Neuronal stem cell (in vitro differentiated cells): ENCODE measurements around the gene DUSP22.
A peak's percentile ranks its signal among the peaks of the same experiment; 100 is the strongest.

Source experiments
- DNase-seq: peaks from one replicate; pipeline ENCODE4 v3.0.0-alpha.2; 2013; ENCODE audit warnings: low spot score
- H2AFZ ChIP-seq: one replicate; pipeline ENCODE4 v1.6.1; 2013; ENCODE audit warnings: mild to moderate bottlenecking, low read length, inconsistent platforms
- H2AK5ac ChIP-seq: 2 replicates; pipeline ENCODE4 v1.6.1; 2013; ENCODE audit warnings: low read depth, mild to moderate bottlenecking, inconsistent platforms, low read length, moderate library complexity, mixed read lengths
- H2BK120ac ChIP-seq: 2 replicates; pipeline ENCODE4 v1.6.1; 2013; ENCODE audit warnings: low read depth, mild to moderate bottlenecking, inconsistent platforms, low read length, moderate library complexity, mixed read lengths
- H2BK12ac ChIP-seq: one replicate; pipeline ENCODE4 v1.6.1; 2013; ENCODE audit warnings: low read length, inconsistent platforms
- H2BK15ac ChIP-seq: 2 replicates; pipeline ENCODE4 v1.6.1; 2013; ENCODE audit warnings: mild to moderate bottlenecking, low read length, inconsistent platforms, mixed read lengths
- H2BK5ac ChIP-seq: one replicate; pipeline ENCODE4 v1.6.1; 2013; ENCODE audit warnings: inconsistent platforms, mild to moderate bottlenecking, low read length, moderate library complexity
- H3K14ac ChIP-seq: one replicate; pipeline ENCODE4 v1.6.1; 2013; ENCODE audit warnings: low read length, inconsistent platforms
- H3K18ac ChIP-seq: 2 replicates; pipeline ENCODE4 v1.6.1; 2013; ENCODE audit warnings: low read length, inconsistent platforms
- H3K23ac ChIP-seq: 2 replicates; pipeline ENCODE4 v1.6.1; 2013; ENCODE audit warnings: low read depth, mild to moderate bottlenecking, mixed read lengths, low read length, inconsistent platforms; ENCODE audit not compliant: poor library complexity
- H3K27ac ChIP-seq: replicated peaks from 3 replicates; pipeline ENCODE4 v1.5.1; 2013; ENCODE audit warnings: low read length, inconsistent platforms
- H3K27me3 ChIP-seq, 3 experiments: 2 replicates each; pipeline ENCODE4 v1.6.1; 2013; ENCODE audit warnings: low read length in 3 of 3, mild to moderate bottlenecking in 2 of 3, inconsistent platforms in 1 of 3, low read depth in 1 of 3, mixed read lengths in 1 of 3, moderate library complexity in 1 of 3; ENCODE audit not compliant: control insufficient read depth in 3 of 3, insufficient read depth in 3 of 3
- H3K36me3 ChIP-seq, 2 donors: replicated peaks in 1 of 2; 2 replicates each; pipeline ENCODE4 v1.6.1; 2013; ENCODE audit warnings: low read length in 2 of 2; ENCODE audit not compliant: control insufficient read depth in 2 of 2, insufficient read depth in 2 of 2
- H3K4ac ChIP-seq: 2 replicates; pipeline ENCODE4 v1.6.1; 2013; ENCODE audit warnings: inconsistent platforms, mild to moderate bottlenecking, low read length, moderate library complexity
- H3K4me1 ChIP-seq, 2 donors: 1 replicate in 1 of 2; 2 replicates in 1 of 2; pipeline ENCODE4 v1.6.1; 2013; ENCODE audit warnings: low read length in 2 of 2, low read depth in 1 of 2; ENCODE audit not compliant: control insufficient read depth in 2 of 2, insufficient read depth in 1 of 2
- H3K4me2 ChIP-seq: one replicate; pipeline ENCODE4 v1.6.1; 2013; ENCODE audit warnings: mild to moderate bottlenecking, low read length, inconsistent platforms; ENCODE audit not compliant: insufficient read depth, poor library complexity, severe bottlenecking
- H3K4me3 ChIP-seq, 2 donors: 2 replicates each; pipeline ENCODE4 v1.5.1; 2013; ENCODE audit warnings: low read length in 2 of 2, mild to moderate bottlenecking in 2 of 2, inconsistent platforms in 1 of 2, moderate library complexity in 1 of 2
- H3K79me1 ChIP-seq: one replicate; pipeline ENCODE4 v1.6.1; 2013; ENCODE audit warnings: low read depth, mild to moderate bottlenecking, inconsistent platforms, low read length, moderate library complexity
- H3K9ac ChIP-seq: one replicate; pipeline ENCODE4 v1.6.1; 2013; ENCODE audit warnings: mild to moderate bottlenecking, low read depth, low read length, inconsistent platforms; ENCODE audit not compliant: poor library complexity
- H3K9me3 ChIP-seq, 2 donors: replicated peaks in 1 of 2; 2 replicates each; pipeline versions ENCODE3 to v1.6.1; 2013; ENCODE audit warnings: low read length in 2 of 2, mild to moderate bottlenecking in 2 of 2, inconsistent platforms in 1 of 2, low read depth in 1 of 2, mixed read lengths in 1 of 2, moderate library complexity in 1 of 2; ENCODE audit not compliant: control insufficient read depth in 2 of 2, insufficient read depth in 1 of 2
- H4K8ac ChIP-seq: one replicate; pipeline ENCODE4 v1.6.1; 2013; ENCODE audit warnings: low read depth, mild to moderate bottlenecking, inconsistent platforms, low read length, moderate library complexity
- H4K91ac ChIP-seq: one replicate; pipeline ENCODE4 v1.6.1; 2013; ENCODE audit warnings: low read length, low read depth, mild to moderate bottlenecking, inconsistent platforms; ENCODE audit not compliant: poor library complexity
- WGBS, 2 donors: extraction: QIAGEN DNeasy Blood & Tissue Kit; methylation state at CpG; one replicate each; pipeline ENCODE4 v1.1.7; 2013; ENCODE audit warnings: missing lambda C conversion rate in 2 of 2, mixed read lengths in 1 of 2; ENCODE audit not compliant: insufficient read length in 2 of 2, insufficient replicate concordance in 1 of 2; ENCODE audit errors: extremely low coverage in 2 of 2; 5-methylcytosine and 5-hydroxymethylcytosine counted together

Gene DUSP22

DNA sequence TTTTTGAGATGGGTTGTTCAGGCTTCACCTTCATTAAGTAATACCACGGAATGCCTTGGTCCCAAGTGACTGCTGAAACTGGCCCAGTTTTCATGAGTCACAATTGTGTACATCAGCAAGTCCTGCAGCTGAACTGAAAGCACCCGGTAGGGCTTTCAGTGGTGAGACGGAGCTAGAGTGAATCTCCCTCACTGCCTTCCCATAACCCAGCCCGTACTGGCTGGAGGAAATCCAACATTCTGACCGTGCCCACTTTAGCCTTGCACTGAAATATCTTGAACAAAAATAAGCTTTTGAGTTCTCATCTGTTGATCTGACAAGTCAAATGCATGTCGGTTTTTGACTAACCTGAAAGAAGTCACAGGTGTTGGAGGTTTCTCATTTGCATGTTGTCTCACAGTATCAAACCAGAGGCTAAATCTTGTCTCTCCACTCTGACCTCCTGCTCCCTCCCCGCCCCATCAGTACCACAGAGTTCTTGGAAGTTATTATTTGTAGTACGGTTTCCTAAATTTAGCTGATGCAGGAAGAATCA, 35.9 kb downstream of the DUSP22 start:
- Histone ChIP-seq H3K79me1 (peaks cover 1% of the 10 kb centered on the region), H4K91ac (no peak overlapping the region), H2BK12ac (no peak overlapping the region), H3K27me3 (no peaks in the 10 kb centered on the region), H3K4ac (no peak overlapping the region), H3K4me1 (peaks cover 0 to 3% of the 10 kb centered on the region in 2 donors), H3K23ac (no peak overlapping the region), H2BK15ac (no peak overlapping the region), H2AFZ (no peak overlapping the region), H2BK5ac (no peak overlapping the region), H3K27ac (no peak overlapping the region), H3K36me3 (no peaks in the 10 kb centered on the region), H3K4me3 (no peak overlapping the region), H2AK5ac (no peak overlapping the region), H3K14ac (no peak overlapping the region), H3K9ac (no peak overlapping the region), H2BK120ac (no peak overlapping the region), H4K8ac (no peak overlapping the region), H3K4me2 (no peak overlapping the region), H3K9me3 (peaks cover 0 to 31% of the 10 kb centered on the region in 2 donors), H3K18ac (no peak overlapping the region)
- no peak for DNase-seq
- no CpG with 5 or more reads among the region's 8 CpGs for WGBS, 2 donors

GRCh38 chr6:328924-329323, 36.6 kb downstream of the DUSP22 start:
- Histone ChIP-seq H3K4me3 (no peak overlapping the region), H2BK5ac (no peak overlapping the region)
- WGBS, 2 donors, result no CpG with 5 or more reads among the region's 7 CpGs

DNA sequence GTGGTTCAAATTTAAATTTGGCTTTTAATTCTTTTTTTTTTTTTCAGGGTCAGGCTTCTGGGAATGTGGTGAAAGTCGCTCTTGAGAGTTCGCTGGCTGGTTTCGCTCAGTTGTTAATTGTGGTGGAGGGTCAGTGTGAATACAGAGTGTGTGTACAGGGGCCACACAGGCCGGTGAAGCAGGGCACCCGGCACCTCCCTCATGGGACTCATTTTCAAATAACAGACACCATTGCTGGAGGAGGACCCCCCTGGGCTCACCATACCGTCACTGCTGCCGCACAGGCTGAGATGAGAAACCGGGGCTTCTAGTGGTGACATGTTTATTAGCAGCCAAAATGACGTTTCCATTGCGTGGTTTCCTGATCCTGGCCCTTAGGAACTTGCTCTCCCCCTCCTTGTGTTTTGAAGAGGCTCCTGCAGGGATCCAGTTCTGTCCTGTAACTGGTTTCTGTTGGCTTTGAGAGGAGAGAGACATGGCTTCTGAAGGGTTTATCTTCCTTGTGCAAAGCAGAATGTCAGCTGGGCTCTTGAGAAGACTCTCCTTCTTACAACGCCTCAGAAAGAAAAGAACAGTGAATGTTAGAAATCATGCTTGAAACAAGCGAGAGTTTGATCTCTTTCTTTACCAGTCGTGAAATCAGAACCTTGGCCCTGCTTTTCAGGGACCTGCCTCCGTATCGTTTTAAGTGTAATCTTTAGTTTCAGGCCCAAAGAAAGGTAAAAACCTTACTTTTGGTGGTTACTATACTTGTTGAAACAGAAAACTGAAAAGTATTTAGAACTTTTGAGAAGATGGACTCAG, 37.8 kb downstream of the DUSP22 start:
- Histone ChIP-seq H3K4me3 (no peak overlapping the region), H2BK120ac (no peak overlapping the region), H2BK5ac (no peak overlapping the region), H3K18ac (no peak overlapping the region), H3K14ac (no peak overlapping the region), H3K79me1 (peaks cover 1% of the 10 kb centered on the region), H3K4me1 (no peaks in the 10 kb centered on the region), H2AK5ac (no peak overlapping the region), H4K91ac (no peak overlapping the region), H3K27ac (no peak overlapping the region), H3K27me3 (no peaks in the 10 kb centered on the region), H3K36me3 (no peaks in the 10 kb centered on the region), H3K9me3 (peaks cover 0 to 23% of the 10 kb centered on the region in 2 donors), H3K4me2 (no peak overlapping the region), H3K23ac (peak overlapping the region; percentile 17), H2BK15ac (no peak overlapping the region), H4K8ac (no peak overlapping the region), H2AFZ (no peak overlapping the region), H3K9ac (no peak overlapping the region), H2BK12ac (no peak overlapping the region), H3K4ac (no peak overlapping the region)
- no peak for DNase-seq
- WGBS, 2 donors, result no CpG with 5 or more reads among the region's 15 CpGs

More at GRCh38 chr6:328924-329323, 36.6 kb downstream of the DUSP22 start:
- H3K14ac ChIP-seq, result no peak overlapping the region
- no peaks in the 10 kb centered on the region for H3K27me3 ChIP-seq
- no peak overlapping the region for H3K23ac ChIP-seq
- no peak overlapping the region for H2AFZ ChIP-seq
- H3K9me3 ChIP-seq, result peaks cover 0 to 31% of the 10 kb centered on the region in 2 donors
- no peak overlapping the region for H2BK15ac ChIP-seq
- no peak for DNase-seq
- no peak overlapping the region for H4K8ac ChIP-seq
- H3K9ac ChIP-seq, result no peak overlapping the region
- H3K4ac ChIP-seq, result no peak overlapping the region
- no peak overlapping the region for H3K4me2 ChIP-seq
- H3K27ac ChIP-seq, result no peak overlapping the region
- H2AK5ac ChIP-seq, result no peak overlapping the region
- no peak overlapping the region for H4K91ac ChIP-seq
- no peaks in the 10 kb centered on the region for H3K36me3 ChIP-seq
- H2BK12ac ChIP-seq, result no peak overlapping the region
- peaks cover 1% of the 10 kb centered on the region for H3K79me1 ChIP-seq
- no peak overlapping the region for H2BK120ac ChIP-seq
- no peak overlapping the region for H3K18ac ChIP-seq
- peaks cover 0 to 3% of the 10 kb centered on the region in 2 donors for H3K4me1 ChIP-seq

DNA sequence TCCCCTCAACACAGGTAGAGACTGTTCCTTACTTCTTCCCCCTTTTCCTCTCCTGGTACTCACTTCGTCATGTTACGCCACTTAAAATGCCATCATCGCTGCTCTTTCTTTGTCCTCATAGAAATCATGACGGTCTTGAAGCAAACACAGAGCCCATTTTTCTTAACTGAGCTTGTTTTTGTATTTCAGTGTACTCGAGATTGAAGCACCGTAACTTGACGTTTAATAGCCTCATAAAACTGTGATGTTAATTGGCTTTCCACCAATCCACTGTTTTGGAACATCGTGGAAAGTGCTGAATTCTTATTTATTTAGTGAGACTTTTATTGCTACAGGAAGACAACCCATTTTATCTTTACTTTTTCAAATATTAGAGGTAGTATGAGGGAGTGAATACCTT, 38.7 kb downstream of the DUSP22 start:
- peaks cover 0 to 24% of the 10 kb centered on the region in 2 donors for H3K9me3 ChIP-seq
- H3K36me3 ChIP-seq, result no peaks in the 10 kb centered on the region
- no peak overlapping the region for H4K91ac ChIP-seq
- H3K4me3 ChIP-seq, result no peak overlapping the region
- H2BK12ac ChIP-seq, result no peak overlapping the region
- no CpG with 5 or more reads among the region's 8 CpGs for WGBS, 2 donors
- H3K27me3 ChIP-seq, result no peaks in the 10 kb centered on the region
- no peak overlapping the region for H3K18ac ChIP-seq
- no peak overlapping the region for H2BK120ac ChIP-seq
- H3K4ac ChIP-seq, result no peak overlapping the region
- H3K23ac ChIP-seq, result no peak overlapping the region
- no peak overlapping the region for H4K8ac ChIP-seq
- H3K9ac ChIP-seq, result no peak overlapping the region
- no peak overlapping the region for H2BK5ac ChIP-seq
- no peak for DNase-seq
- H2BK15ac ChIP-seq, result no peak overlapping the region
- no peak overlapping the region for H2AK5ac ChIP-seq
- no peaks in the 10 kb centered on the region for H3K4me1 ChIP-seq
- no peak overlapping the region for H2AFZ ChIP-seq
- no peak overlapping the region for H3K14ac ChIP-seq
- H3K4me2 ChIP-seq, result no peak overlapping the region
- H3K27ac ChIP-seq, result no peak overlapping the region
- peaks cover 1% of the 10 kb centered on the region for H3K79me1 ChIP-seq
